HS-27A (cell line): ENCODE data around the gene RTP2.

Experiments used
- DNase-seq: peaks from one replicate; pipeline ENCODE4 v3.0.0-alpha.2; 2012; ENCODE audit warnings: low read depth, missing footprints

The RTP2 gene

GRCh38 chr3:187738331-187739093 is 36.2 kb upstream of the RTP2 start:
- DNase-seq: no peak

GRCh38 chr3:187738071-187738330 is 35.6 kb upstream of the RTP2 start:
- no peak for DNase-seq

- no peak for DNase-seq
Measured at GRCh38 chr3:187737368-187738070, 35.2 kb upstream of the RTP2 start.

- DNase-seq: no peak
Measured at GRCh38 chr3:187737006-187737367, 34.6 kb upstream of the RTP2 start.

GRCh38 chr3:187736418-187736871 is 34.1 kb upstream of the RTP2 start:
- no peak for DNase-seq

- DNase-seq: no peak
Measured at GRCh38 chr3:187735837-187736236, 33.5 kb upstream of the RTP2 start.

GRCh38 chr3:187735383-187735782 is 33.0 kb upstream of the RTP2 start:
- no peak for DNase-seq

GRCh38 chr3:187734841-187735240 is 32.5 kb upstream of the RTP2 start:
- no peak for DNase-seq

- no peak for DNase-seq
Measured at GRCh38 chr3:187733371-187733770, 31.0 kb upstream of the RTP2 start.

GRCh38 chr3:187729598-187729997 is 27.2 kb upstream of the RTP2 start:
- DNase-seq: no peak

- DNase-seq: no peak
Measured at GRCh38 chr3:187728940-187729583, 26.7 kb upstream of the RTP2 start.

GRCh38 chr3:187728248-187728647 is 25.9 kb upstream of the RTP2 start:
- DNase-seq: no peak

GRCh38 chr3:187726564-187726963 is 24.2 kb upstream of the RTP2 start:
- DNase-seq: no peak

GRCh38 chr3:187725653-187726370 is 23.5 kb upstream of the RTP2 start:
- DNase-seq: no peak

GRCh38 chr3:187725224-187725623 is 22.9 kb upstream of the RTP2 start:
- DNase-seq: no peak

- DNase-seq: no peak
Measured at GRCh38 chr3:187722206-187722612, 19.9 kb upstream of the RTP2 start.

- DNase-seq: no peak
Measured at GRCh38 chr3:187721055-187721454, 18.7 kb upstream of the RTP2 start.

- no peak for DNase-seq
Measured at GRCh38 chr3:187720337-187720670, 17.9 kb upstream of the RTP2 start.

- no peak for DNase-seq
Measured at GRCh38 chr3:187719628-187720336, 17.4 kb upstream of the RTP2 start.

GRCh38 chr3:187718802-187719201 is 16.4 kb upstream of the RTP2 start:
- DNase-seq: no peak

GRCh38 chr3:187717572-187717971 is 15.2 kb upstream of the RTP2 start:
- DNase-seq: no peak

GRCh38 chr3:187714404-187714979 is 12.1 kb upstream of the RTP2 start:
- peak; percentile 43 for DNase-seq
